ENCODE measurements around the gene RBX1.

RBX1 gene

DNA sequence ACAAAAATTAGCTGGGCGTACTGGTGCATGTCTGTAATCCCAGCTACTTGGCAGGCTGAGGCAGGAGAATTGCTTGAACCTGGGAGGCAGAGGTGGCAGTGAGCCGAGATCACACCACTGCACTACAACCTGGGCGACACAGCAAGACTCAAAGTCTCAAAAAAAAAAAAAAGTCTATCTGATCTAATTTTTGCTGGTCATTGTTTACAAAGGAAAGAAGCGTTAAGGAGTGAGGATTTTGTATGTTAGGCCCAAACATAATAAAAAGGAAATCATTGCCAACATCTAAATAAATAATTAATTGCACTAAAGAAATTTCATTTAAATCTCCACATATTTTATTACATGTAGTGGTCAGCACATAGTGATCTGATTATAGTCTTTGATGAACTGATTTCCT lies 2.9 kb downstream of the RBX1 start:
- Histone ChIP-seq H4K20me1 (ENCODE audit: insufficient read depth) (no peaks in the 10 kb centered on the region), H3K79me2 (ENCODE audit: insufficient read depth, low read depth) (peaks cover 72% of the 10 kb centered on the region), H3K27ac (no peak overlapping the region), H3K4me2 (no peak overlapping the region), H2AFZ (ENCODE audit: low read depth) (no peak overlapping the region), H3K27me3 (ENCODE audit: insufficient read depth, low read depth) (no peaks in the 10 kb centered on the region), H3K9ac (no peak overlapping the region), H3K4me1 (ENCODE audit: low read depth, poor library complexity, severe bottlenecking) (peaks cover 23% of the 10 kb centered on the region), H3K4me3 (IDR thresholded peaks at IDR 0.05; ENCODE audit: insufficient read depth, low read depth, low read length) (no peak overlapping the region), H3K36me3 (ENCODE audit: insufficient read depth) (no peaks in the 10 kb centered on the region; the same call in 1 of the 2 replicates)
- TF ChIP-seq, protein P1, sequence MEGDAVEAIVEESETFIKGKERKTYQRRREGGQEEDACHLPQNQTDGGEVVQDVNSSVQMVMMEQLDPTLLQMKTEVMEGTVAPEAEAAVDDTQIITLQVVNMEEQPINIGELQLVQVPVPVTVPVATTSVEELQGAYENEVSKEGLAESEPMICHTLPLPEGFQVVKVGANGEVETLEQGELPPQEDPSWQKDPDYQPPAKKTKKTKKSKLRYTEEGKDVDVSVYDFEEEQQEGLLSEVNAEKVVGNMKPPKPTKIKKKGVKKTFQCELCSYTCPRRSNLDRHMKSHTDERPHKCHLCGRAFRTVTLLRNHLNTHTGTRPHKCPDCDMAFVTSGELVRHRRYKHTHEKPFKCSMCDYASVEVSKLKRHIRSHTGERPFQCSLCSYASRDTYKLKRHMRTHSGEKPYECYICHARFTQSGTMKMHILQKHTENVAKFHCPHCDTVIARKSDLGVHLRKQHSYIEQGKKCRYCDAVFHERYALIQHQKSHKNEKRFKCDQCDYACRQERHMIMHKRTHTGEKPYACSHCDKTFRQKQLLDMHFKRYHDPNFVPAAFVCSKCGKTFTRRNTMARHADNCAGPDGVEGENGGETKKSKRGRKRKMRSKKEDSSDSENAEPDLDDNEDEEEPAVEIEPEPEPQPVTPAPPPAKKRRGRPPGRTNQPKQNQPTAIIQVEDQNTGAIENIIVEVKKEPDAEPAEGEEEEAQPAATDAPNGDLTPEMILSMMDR (conservative IDR thresholded peaks at IDR 0.05; ENCODE audit: low read depth, low read length) = no peak

DNA sequence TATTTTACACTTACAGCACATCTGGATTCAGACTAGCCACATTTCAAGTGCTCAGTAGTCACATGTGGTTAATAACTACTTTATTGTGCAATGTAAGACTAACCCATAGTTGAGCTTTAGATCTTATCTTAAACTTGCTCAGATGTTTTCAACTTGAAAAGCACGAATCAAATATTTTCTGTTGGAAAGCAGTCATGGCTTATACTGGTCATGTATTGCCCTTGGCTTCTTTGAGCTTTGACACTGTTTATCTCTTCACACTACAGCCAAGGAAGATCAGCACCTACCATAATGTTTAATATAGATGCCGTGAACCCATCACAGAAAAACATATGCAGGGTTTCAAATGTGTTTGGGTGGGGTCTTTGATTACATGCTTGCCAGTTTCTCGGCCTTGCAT lies 4.4 kb downstream of the RBX1 start:
- H3K36me3 ChIP-seq (ENCODE audit: insufficient read depth) = no peaks in the 10 kb centered on the region; the same call in 1 of the 2 replicates
- peaks cover 84% of the 10 kb centered on the region for H3K79me2 ChIP-seq (ENCODE audit: insufficient read depth, low read depth)
- TF ChIP-seq, protein P1 (conservative IDR thresholded peaks at IDR 0.05; ENCODE audit: low read depth, low read length) = no peak
- no peak overlapping the region for H3K4me3 ChIP-seq (IDR thresholded peaks at IDR 0.05; ENCODE audit: insufficient read depth, low read depth, low read length)
- peaks cover 18% of the 10 kb centered on the region for H3K4me1 ChIP-seq (ENCODE audit: low read depth, poor library complexity, severe bottlenecking)
- no peak overlapping the region for H3K4me2 ChIP-seq
- H3K27ac ChIP-seq = no peak overlapping the region
- H2AFZ ChIP-seq (ENCODE audit: low read depth) = no peak overlapping the region
- H4K20me1 ChIP-seq (ENCODE audit: insufficient read depth) = no peaks in the 10 kb centered on the region
- H3K9ac ChIP-seq = no peak overlapping the region
- H3K27me3 ChIP-seq (ENCODE audit: insufficient read depth, low read depth) = no peaks in the 10 kb centered on the region

DNA sequence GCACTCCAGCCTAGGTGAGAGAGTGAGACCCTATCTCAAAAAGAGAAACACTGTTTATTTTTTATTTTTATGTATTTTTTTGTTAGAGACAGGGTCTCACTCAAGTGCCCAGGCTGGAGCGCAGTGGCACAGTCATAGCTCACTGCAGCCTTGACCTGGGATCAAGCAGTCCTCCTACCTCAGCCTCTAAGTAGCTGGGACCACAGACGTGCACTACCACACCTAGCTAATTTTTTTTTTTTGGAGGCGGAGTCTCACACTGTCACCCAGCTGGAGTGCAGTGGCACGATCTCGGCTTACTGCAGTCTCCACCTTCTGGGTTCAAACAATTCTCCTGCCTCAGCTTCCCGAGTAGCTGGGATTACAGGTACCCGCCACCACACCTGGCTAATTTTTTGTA lies 6.4 kb downstream of the RBX1 start:
- H3K27ac ChIP-seq = no peak overlapping the region

DNA sequence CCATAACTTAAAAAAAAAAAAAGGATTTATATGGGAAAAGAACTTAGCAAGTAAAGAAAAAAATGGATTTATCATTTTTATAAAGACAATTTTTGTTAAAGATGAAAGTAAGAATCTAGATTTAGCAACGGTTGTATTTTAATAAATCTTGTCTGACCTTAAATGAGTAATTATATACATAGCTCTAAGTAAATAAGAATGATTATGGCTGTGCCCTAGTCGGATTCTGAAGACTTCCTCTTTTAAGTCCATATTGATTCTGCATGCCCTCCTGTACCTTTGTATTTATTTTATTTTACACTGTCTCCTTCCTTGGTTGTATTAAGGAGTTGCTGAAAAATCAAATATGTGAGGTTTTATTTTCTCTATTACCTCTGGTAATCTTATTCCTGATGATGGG lies 7.1 kb downstream of the RBX1 start:
- Histone ChIP-seq H3K79me2 (ENCODE audit: insufficient read depth, low read depth) (peaks cover 76% of the 10 kb centered on the region), H2AFZ (ENCODE audit: low read depth) (no peak overlapping the region), H3K36me3 (ENCODE audit: insufficient read depth) (no peaks in the 10 kb centered on the region; the same call in 1 of the 2 replicates), H3K27ac (no peak overlapping the region), H3K9ac (no peak overlapping the region), H3K27me3 (ENCODE audit: insufficient read depth, low read depth) (no peaks in the 10 kb centered on the region), H3K4me1 (ENCODE audit: low read depth, poor library complexity, severe bottlenecking) (peaks cover 7% of the 10 kb centered on the region), H4K20me1 (ENCODE audit: insufficient read depth) (no peaks in the 10 kb centered on the region), H3K4me3 (IDR thresholded peaks at IDR 0.05; ENCODE audit: insufficient read depth, low read depth, low read length) (no peak overlapping the region), H3K4me2 (no peak overlapping the region)
- TF ChIP-seq, protein P1 (conservative IDR thresholded peaks at IDR 0.05; ENCODE audit: low read depth, low read length) = no peak

More for the DNA sequence above, 6.4 kb downstream of the RBX1 start:
- Histone ChIP-seq H4K20me1 (ENCODE audit: insufficient read depth) (no peaks in the 10 kb centered on the region), H3K27me3 (ENCODE audit: insufficient read depth, low read depth) (no peaks in the 10 kb centered on the region), H2AFZ (ENCODE audit: low read depth) (no peak overlapping the region), H3K36me3 (ENCODE audit: insufficient read depth) (no peaks in the 10 kb centered on the region; the same call in 1 of the 2 replicates), H3K79me2 (ENCODE audit: insufficient read depth, low read depth) (peaks cover 81% of the 10 kb centered on the region), H3K9ac (no peak overlapping the region), H3K4me1 (ENCODE audit: low read depth, poor library complexity, severe bottlenecking) (peaks cover 14% of the 10 kb centered on the region), H3K4me3 (IDR thresholded peaks at IDR 0.05; ENCODE audit: insufficient read depth, low read depth, low read length) (no peak overlapping the region), H3K4me2 (no peak overlapping the region)
- TF ChIP-seq, protein P1 (conservative IDR thresholded peaks at IDR 0.05; ENCODE audit: low read depth, low read length) = no peak
